ENCODE results near the gene CDH13.

CDH13 gene

DNA sequence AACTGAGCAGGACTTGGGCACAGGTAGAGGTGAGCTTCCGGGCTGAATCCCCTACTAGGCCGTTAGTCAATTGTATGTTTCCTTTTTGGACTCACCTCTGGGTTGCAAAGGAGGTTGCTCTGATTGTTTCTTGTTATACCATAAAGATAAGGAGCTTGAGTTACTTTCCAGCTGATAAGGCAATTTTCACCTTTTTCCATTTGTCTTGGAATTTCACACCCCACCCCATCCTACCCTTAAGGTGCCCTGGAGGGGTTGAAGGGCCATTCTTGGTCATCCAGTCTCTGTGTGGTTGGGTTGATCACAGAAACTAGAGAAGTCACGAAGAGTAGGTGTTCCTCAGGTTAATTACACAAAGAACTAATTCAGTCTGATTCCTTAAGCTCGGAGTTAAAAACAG lies 162.2 kb downstream of the CDH13 start:
- H3K36me3 ChIP-seq (replicated peaks; ENCODE audit: insufficient read depth, low read length) = no peaks in the 10 kb centered on the region
- H2AFZ ChIP-seq (ENCODE audit: low read length) = no peak overlapping the region
- no peaks in the 10 kb centered on the region for H3K9me2 ChIP-seq (replicated peaks; ENCODE audit: insufficient read depth, low read length)
- H3K4me2 ChIP-seq (ENCODE audit: low read depth, low read length) = no peak overlapping the region
- H3K4me3 ChIP-seq (ENCODE audit: low read length) = no peak overlapping the region
- H3K79me2 ChIP-seq (ENCODE audit: low read length) = no peaks in the 10 kb centered on the region
- TF ChIP-seq, protein P1, sequence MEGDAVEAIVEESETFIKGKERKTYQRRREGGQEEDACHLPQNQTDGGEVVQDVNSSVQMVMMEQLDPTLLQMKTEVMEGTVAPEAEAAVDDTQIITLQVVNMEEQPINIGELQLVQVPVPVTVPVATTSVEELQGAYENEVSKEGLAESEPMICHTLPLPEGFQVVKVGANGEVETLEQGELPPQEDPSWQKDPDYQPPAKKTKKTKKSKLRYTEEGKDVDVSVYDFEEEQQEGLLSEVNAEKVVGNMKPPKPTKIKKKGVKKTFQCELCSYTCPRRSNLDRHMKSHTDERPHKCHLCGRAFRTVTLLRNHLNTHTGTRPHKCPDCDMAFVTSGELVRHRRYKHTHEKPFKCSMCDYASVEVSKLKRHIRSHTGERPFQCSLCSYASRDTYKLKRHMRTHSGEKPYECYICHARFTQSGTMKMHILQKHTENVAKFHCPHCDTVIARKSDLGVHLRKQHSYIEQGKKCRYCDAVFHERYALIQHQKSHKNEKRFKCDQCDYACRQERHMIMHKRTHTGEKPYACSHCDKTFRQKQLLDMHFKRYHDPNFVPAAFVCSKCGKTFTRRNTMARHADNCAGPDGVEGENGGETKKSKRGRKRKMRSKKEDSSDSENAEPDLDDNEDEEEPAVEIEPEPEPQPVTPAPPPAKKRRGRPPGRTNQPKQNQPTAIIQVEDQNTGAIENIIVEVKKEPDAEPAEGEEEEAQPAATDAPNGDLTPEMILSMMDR (IDR thresholded peaks at IDR 0.05; ENCODE audit: low read length) = no peak
- TF ChIP-seq EZH2 (optimal IDR thresholded peaks at IDR 0.05; ENCODE audit: low read depth, low read length) (no peak), EZH2phosphoT487 (IDR thresholded peaks at IDR 0.05; ENCODE audit: low read length) (no peak)
- no peak overlapping the region for H3K27ac ChIP-seq (ENCODE audit: low read length)
- no peaks in the 10 kb centered on the region for H3F3A ChIP-seq (ENCODE audit: insufficient read depth, low read length)
- no peaks in the 10 kb centered on the region for H3K4me1 ChIP-seq (ENCODE audit: low read length)
- H3K9ac ChIP-seq (ENCODE audit: low read length) = no peak overlapping the region
- H3K9me3 ChIP-seq (replicated peaks; ENCODE audit: insufficient read depth, low read length) = no peaks in the 10 kb centered on the region
- H3K27me3 ChIP-seq (replicated peaks; ENCODE audit: insufficient read depth, low read length) = no peaks in the 10 kb centered on the region
- H4K20me1 ChIP-seq (ENCODE audit: insufficient read depth, low read length) = no peaks in the 10 kb centered on the region
- no peak for DNase-seq

DNA sequence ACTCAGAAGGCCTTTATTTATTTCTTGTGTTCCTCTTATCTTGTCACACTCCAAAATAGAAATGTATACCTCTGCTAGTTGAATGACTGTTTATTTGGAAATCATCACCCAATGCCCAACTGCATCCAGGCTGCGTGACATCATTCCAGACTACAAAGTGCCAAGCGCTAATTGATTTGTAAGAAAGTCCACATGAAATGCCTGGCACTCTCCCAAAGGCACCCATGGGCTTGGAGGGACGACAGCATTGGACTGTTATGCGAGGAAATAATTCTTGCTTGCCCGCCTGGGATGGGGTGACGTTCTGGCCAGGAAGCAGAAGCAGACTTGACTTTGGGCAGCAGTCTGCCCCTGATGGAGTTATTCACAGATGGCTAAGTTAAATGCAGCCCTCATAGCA lies 165.9 kb downstream of the CDH13 start:
- H3K4me3 ChIP-seq (ENCODE audit: low read length) = no peak overlapping the region
- no peak overlapping the region for H3K4me2 ChIP-seq (ENCODE audit: low read depth, low read length)
- H3K9ac ChIP-seq (ENCODE audit: low read length) = no peak overlapping the region
- TF ChIP-seq EZH2phosphoT487 (IDR thresholded peaks at IDR 0.05; ENCODE audit: low read length) = no peak
- TF ChIP-seq, protein P1 (IDR thresholded peaks at IDR 0.05; ENCODE audit: low read length) = no peak
- no peak for TF ChIP-seq EZH2 (optimal IDR thresholded peaks at IDR 0.05; ENCODE audit: low read depth, low read length)
- H3K4me1 ChIP-seq (ENCODE audit: low read length) = no peaks in the 10 kb centered on the region
- H3K36me3 ChIP-seq (replicated peaks; ENCODE audit: insufficient read depth, low read length) = no peaks in the 10 kb centered on the region
- no peak overlapping the region for H3K27ac ChIP-seq (ENCODE audit: low read length)
- DNase-seq = no peak
- no peaks in the 10 kb centered on the region for H3K79me2 ChIP-seq (ENCODE audit: low read length)
- no peaks in the 10 kb centered on the region for H4K20me1 ChIP-seq (ENCODE audit: insufficient read depth, low read length)
- no peaks in the 10 kb centered on the region for H3K27me3 ChIP-seq (replicated peaks; ENCODE audit: insufficient read depth, low read length)
- H3F3A ChIP-seq (ENCODE audit: insufficient read depth, low read length) = no peaks in the 10 kb centered on the region
- no peaks in the 10 kb centered on the region for H3K9me2 ChIP-seq (replicated peaks; ENCODE audit: insufficient read depth, low read length)
- H2AFZ ChIP-seq (ENCODE audit: low read length) = no peak overlapping the region
- H3K9me3 ChIP-seq (replicated peaks; ENCODE audit: insufficient read depth, low read length) = no peaks in the 10 kb centered on the region

DNA sequence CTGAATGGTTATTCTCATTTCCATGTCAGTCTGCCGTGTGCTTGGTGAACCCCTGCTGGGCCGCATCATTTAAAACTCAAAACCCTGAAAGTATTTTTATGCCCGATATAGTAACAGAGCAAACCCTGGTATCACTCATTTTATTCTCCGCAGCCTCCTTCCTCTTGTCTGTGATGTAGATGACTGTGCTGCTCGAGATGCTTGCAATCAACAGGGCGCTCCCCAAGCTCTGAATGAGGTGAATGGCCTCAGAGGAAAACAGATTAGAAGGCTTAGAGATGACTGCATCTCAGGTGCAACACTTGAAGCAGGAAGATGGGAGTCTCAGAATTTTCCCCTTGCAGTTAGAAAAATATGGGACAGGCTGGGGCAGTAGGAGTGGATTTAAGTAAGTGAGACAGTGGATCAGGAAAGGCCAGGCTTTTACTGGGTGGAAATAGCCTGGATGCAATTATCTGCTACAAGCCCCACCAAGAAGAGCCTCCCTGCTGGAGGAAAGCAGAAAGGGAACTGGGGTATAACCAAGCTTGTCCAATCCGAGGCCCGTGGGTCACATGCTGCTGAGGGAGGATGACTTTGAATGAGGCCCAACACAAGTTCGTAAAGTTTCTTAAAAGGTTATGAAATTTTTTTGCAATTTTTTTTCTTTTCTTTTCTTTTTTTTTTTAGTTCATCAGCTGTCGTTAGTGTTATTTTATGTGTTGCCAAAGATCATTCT lies 166.9 kb downstream of the CDH13 start:
- Histone ChIP-seq H3F3A (ENCODE audit: insufficient read depth, low read length) (no peaks in the 10 kb centered on the region), H3K9me2 (replicated peaks; ENCODE audit: insufficient read depth, low read length) (no peaks in the 10 kb centered on the region), H3K4me1 (ENCODE audit: low read length) (no peaks in the 10 kb centered on the region), H3K79me2 (ENCODE audit: low read length) (no peaks in the 10 kb centered on the region), H2AFZ (ENCODE audit: low read length) (no peak overlapping the region), H3K9ac (ENCODE audit: low read length) (no peak overlapping the region), H3K4me3 (ENCODE audit: low read length) (no peak overlapping the region), H3K9me3 (replicated peaks; ENCODE audit: insufficient read depth, low read length) (no peaks in the 10 kb centered on the region), H3K27ac (ENCODE audit: low read length) (no peak overlapping the region), H3K36me3 (replicated peaks; ENCODE audit: insufficient read depth, low read length) (no peaks in the 10 kb centered on the region), H4K20me1 (ENCODE audit: insufficient read depth, low read length) (no peaks in the 10 kb centered on the region), H3K4me2 (ENCODE audit: low read depth, low read length) (no peak overlapping the region), H3K27me3 (replicated peaks; ENCODE audit: insufficient read depth, low read length) (no peaks in the 10 kb centered on the region)
- DNase-seq = no peak
- TF ChIP-seq, protein P1 (IDR thresholded peaks at IDR 0.05; ENCODE audit: low read length) = no peak
- TF ChIP-seq EZH2phosphoT487 (IDR thresholded peaks at IDR 0.05; ENCODE audit: low read length) (no peak), EZH2 (optimal IDR thresholded peaks at IDR 0.05; ENCODE audit: low read depth, low read length) (no peak)
